ENCODE data around the gene GLYR1. TPM values are rescaled to one million over a fixed set of nuclear protein-coding genes. Genes with fewer than 3 reads are reported as not detected.
"Not testable (repeated sequence)": the region's sequence is repeated elsewhere in the genome, so short reads cannot be mapped to it uniquely, and the experiment has no call there.

The GLYR1 gene
- total and polyA plus RNA-seq, 9 of the 15 experiments (the other 6 are each of a cell fraction or from before 2014, with no cell fraction given): 6.7 to 99.2 (median 60.2) TPM

GRCh38 chr16:4846901-4847773 is at the start of gene GLYR1, which contains the start of gene UBN1 (continued):
- peak; percentile 97 for TF ChIP-seq C11orf30 (IDR thresholded peaks at IDR 0.05; ENCODE audit: low read depth)
- no peak for TF ChIP-seq NR2F6 (CRISPR knock-in tag; IDR thresholded peaks at IDR 0.05)
- TF ChIP-seq TEAD1 (CRISPR knock-in tag; IDR thresholded peaks at IDR 0.05): no peak; a peak in 2 of 4 replicates
- TF ChIP-seq ZNF609 (CRISPR knock-in tag; IDR thresholded peaks at IDR 0.05; ENCODE audit: borderline replicate concordance): no peak
- no peak for TF ChIP-seq ZC3H11A (IDR thresholded peaks at IDR 0.05; ENCODE audit: low read depth, low read length)
- no peak for TF ChIP-seq HDAC3 (IDR thresholded peaks at IDR 0.05; ENCODE audit: borderline replicate concordance, partially characterized antibody)
- TF ChIP-seq ZFP1 (CRISPR knock-in tag; IDR thresholded peaks at IDR 0.05): no peak
- no peak for TF ChIP-seq PHF21A (IDR thresholded peaks at IDR 0.05; ENCODE audit: borderline replicate concordance, low read depth)
- TF ChIP-seq MAX (CRISPR knock-in tag; IDR thresholded peaks at IDR 0.05): peak; percentile 93
- no peak for TF ChIP-seq TSHZ1 (CRISPR knock-in tag; IDR thresholded peaks at IDR 0.05)
- TF ChIP-seq ZNF75A (CRISPR knock-in tag; IDR thresholded peaks at IDR 0.05): no peak

- CTCF ChIA-PET (ENCODE audit: low intra/inter-chr PET ratio); in situ Hi-C loops (cut with MboI); H3K9me1 ChIP-seq (ENCODE audit: control insufficient read depth, insufficient read depth, low read length): not testable (repeated sequence)
Observed at GRCh38 chr16:4896761-4897160, 49.7 kb upstream of the GLYR1 start.

More at GRCh38 chr16:4896761-4897160, 49.7 kb upstream of the GLYR1 start:
- H3K79me2 ChIP-seq (ENCODE audit: control insufficient read depth, insufficient read depth, low read length); H2AFZ ChIP-seq (ENCODE audit: low read depth, low read length); H3K9me3 ChIP-seq (replicated peaks; ENCODE audit: control insufficient read depth, insufficient read depth, low read depth, low read length); H3K9ac ChIP-seq (ENCODE audit: insufficient read depth in 1 of 2, low read depth in 2 of 2, low read length in 2 of 2); intact Hi-C loops (cut with micrococcal nuclease); H3K27ac ChIP-seq (ENCODE audit: extremely low read depth, low read depth, low read length); H3K36me3 ChIP-seq (ENCODE audit: control insufficient read depth, insufficient read depth, low read length); ATAC-seq; H4K20me1 ChIP-seq (replicated peaks; ENCODE audit: control insufficient read depth, insufficient read depth, low read length); FAIRE-seq; H3K4me3 ChIP-seq; H3K4me2 ChIP-seq (ENCODE audit: insufficient read depth, low read length); DNase-seq (ENCODE audit: extremely low read depth in 1 of 4, low spot score in 3 of 4); BruUV-seq (replicated peaks): not testable (repeated sequence)
- Histone ChIP-seq H3K4me1 (replicated peaks in 1 of 2; ENCODE audit: control insufficient read depth in 2 of 2, insufficient read depth in 2 of 2, low read length in 2 of 2) (peaks cover 0 to 47% of the 10 kb centered on the region in 2 experiments; a peak in 2 of 5 replicates), H3K27me3 (ENCODE audit: control insufficient read depth in 2 of 2, insufficient read depth in 2 of 2, low read length in 2 of 2) (peaks cover 19 to 53% of the 10 kb centered on the region in 2 experiments; a peak in 3 of 5 replicates)
- WGBS (ENCODE audit: insufficient coverage, low coverage, missing lambda C conversion rate): 9% methylated on average over 9 of the region's 9 CpGs
- POLR2A ChIA-PET: interaction anchor here (0.6 to 3.2 kb wide), 3 partner anchors 11 to 137 kb away, joined by 3 to 19 read pairs (median 4); partner anchors contain the start of gene NAGPA

All from K562 (cell line).